HT1080 (cell line): ENCODE data around the gene SLIRP. TPM values are rescaled to one million over a fixed set of nuclear protein-coding genes. Genes with fewer than 3 reads are reported as not detected.
"Not testable (repeated sequence)": the region's sequence is repeated elsewhere in the genome, so short reads cannot be mapped to it uniquely, and the experiment has no call there.

Source experiments
- DNase-seq: peaks from one replicate; pipeline ENCODE4 v3.0.0-alpha.2; 2015; ENCODE audit warnings: low read depth
- polyA plus RNA-seq, 2 experiments: library from polyadenylated mRNA; depleted of rRNA; stranded (reverse); fragments of >200 nt; gene quantifications; 2 replicates each; pipeline ENCODE4 v1.2.3, GENCODE V29; 2015
- total RNA-seq: library from RNA; depleted of rRNA; stranded (reverse); fragments of >200 nt; shearing (Covaris generic); gene quantifications from 2 replicates; pipeline ENCODE4 v1.2.3, GENCODE V29; 2014; rRNA removed

SLIRP gene
- 403 and 593 TPM in 2 replicates for total RNA-seq
- polyA plus RNA-seq (2015; cell fraction: cytosol; rRNA removed): 762 and 818 TPM in 2 replicates
- polyA plus RNA-seq (2015; cell fraction: nucleus; rRNA removed): 233 and 309 TPM in 2 replicates

- peak; percentile 81 for DNase-seq
Measured at GRCh38 chr14:77707724-77708408, at the start of gene SLIRP, which contains the start of gene ALKBH1. SLIRP (plus strand) TSS chr14:77708103; CDS start chr14:77708112, 9 bp downstream. ALKBH1 (minus strand) TSS chr14:77708023; CDS start chr14:77708004, 19 bp downstream.

GRCh38 chr14:77659831-77660230, 48.1 kb upstream of the SLIRP start:
- DNase-seq: no peak

DNA sequence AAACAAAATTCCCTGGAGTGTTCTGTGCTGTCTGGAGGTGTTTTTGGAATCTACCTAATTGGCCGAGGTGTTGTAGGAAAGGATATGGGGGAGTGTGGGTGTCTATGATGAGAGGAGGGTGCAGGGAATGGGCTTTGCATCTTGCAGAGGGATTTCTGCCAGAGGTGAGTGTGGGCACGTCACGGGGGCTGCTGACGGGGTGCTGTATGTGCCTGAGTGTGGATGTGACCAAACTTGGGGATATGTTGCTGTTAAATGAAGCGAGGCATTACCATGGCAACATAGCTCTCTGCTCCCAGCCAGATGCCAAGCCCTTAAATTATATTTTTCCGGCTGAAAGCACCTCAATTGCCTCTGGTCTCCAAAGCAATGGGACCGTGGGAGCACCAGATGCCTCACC, 47.1 kb upstream of the SLIRP start:
- DNase-seq: no peak

GRCh38 chr14:77661562-77661961, 46.3 kb upstream of the SLIRP start:
- DNase-seq: not testable (repeated sequence)

- peak; percentile 17 for DNase-seq
Measured at GRCh38 chr14:77663293-77663692, 44.6 kb upstream of the SLIRP start.

DNA sequence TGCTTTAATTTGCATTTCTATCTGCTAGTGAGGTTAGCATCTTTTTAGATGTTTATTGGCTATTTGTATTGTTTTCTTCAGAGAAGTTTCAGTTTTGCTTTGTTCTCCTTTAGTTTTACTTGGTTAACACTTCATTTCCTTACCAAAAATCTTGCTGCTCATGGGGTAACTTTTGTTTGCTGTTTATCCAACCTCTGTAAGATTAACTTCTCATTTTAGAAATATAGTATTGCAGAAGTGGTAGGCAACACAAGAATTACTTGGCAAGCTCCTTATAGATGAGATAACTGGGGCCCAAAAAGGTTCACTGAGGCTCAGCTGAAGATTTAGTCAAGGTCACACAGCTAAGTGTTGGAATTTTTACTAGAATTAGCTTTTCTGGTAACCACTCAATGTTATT, 40.6 kb upstream of the SLIRP start:
- DNase-seq: no peak

DNA sequence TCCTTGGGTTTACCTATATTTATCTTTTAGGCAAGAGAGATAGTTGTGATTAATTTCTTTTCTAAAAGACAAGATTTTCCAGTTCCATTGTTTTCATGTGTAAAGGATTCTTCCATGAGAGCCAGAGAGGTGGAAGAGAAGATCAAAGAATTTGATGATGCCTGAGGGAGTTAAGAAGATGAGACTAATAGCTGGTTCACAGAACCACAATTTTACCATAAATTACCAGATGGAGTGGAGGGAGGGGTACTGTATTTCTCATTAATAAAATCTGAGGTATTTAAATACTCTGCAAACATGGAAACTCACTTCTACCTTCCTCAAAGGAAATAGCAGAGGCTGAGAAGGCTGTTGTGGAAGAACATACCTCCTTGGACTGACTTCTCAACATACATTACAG, 34.7 kb upstream of the SLIRP start:
- no peak for DNase-seq

DNA sequence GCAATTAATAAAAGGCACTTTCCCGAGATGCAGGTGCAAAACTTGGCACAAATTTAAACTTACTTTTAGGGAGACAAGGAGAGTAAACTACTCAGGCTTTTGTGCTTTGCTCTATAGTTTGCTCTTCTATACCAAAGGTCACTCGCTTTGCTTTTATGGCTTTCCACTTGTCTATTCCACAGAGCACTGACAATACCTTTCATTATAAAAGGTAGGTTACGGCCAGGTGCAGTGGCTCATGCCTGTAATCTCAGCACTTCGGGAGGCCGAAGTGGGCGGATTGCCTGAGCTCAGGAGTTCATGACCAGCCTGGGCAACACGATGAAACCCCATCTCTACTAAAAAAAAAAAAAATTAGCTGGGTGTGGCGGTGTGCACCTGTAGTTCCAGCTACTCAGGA, 33.0 kb upstream of the SLIRP start:
- DNase-seq: no peak

GRCh38 chr14:77681196-77682157, 26.4 kb upstream of the SLIRP start:
- peak; percentile 14 for DNase-seq

DNA sequence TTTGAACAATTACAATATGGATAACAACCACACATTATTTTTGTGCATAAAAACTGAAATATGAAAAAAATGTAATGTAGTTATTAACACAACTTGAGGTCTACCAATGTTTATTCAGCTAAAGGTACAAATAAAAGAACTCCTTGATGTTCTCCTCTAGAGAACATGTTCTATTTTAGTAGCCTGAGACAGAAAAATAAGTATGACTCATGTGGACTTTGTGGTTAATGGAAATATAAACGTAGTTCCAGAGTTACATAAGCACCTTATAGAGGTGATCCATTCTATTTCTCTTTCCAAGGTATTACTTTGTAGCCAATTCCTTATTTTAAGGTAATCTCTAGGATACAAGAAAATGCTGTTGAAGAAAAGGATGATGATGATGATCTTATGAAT, 25.7 kb upstream of the SLIRP start:
- DNase-seq: peak; percentile 47

DNA sequence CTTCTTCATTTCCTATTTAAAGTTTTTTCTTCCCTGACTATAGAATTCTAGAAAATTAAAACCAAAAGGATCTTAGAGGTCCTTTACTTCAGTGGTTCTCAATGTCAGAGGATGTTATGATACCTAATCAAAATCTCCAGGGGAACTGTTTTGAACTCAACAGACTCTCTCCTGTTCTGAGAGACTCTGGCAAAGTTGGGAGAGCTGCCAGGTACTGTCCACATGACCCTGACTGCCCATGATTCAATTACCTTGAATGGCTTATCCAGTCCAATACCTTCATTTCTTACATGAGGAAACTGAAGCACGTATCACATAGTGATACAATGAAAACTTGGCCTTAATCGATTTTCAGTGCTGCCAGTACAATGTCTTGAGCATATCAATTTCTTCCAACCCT, 16.6 kb upstream of the SLIRP start:
- DNase-seq: peak; percentile 9

DNA sequence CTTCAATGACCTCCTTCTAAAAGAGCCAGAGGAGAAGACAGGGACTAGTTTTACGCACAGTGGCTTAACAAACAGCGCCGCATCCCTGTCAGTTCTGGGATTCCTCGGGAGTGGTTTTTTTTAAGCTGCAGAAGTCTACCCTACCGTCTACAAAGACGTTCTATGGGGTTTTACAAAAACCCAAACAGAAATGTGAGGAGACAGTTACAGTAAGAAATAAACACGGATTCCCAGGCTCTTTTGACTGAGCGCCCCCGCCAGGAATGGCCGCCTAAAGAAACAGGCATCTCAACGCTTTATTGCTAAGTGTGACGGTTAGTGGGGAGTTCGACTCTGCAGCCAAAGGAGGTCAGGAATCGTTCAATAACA, 564 bp upstream of the SLIRP start:
- DNase-seq: peak; percentile 39

DNA sequence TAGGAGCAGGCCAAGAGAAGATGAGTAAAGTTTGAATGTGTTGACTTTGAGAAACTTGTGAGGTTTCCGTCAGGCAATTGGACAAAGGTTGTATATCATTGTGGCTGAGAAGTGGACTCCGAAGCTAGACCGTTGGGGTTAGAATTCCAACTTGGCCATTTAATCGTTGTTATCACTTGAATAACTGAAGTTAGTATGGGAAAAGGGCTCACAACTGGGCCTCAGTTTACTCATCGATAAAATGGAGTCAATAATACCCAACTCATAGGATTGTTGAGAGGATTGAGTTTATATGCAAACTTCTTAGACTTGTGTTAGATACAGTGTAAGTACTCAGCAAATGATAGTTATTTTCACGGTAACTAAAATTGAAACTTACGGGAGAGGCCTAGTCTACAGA, 846 bp downstream of the SLIRP start:
- no peak for DNase-seq

DNA sequence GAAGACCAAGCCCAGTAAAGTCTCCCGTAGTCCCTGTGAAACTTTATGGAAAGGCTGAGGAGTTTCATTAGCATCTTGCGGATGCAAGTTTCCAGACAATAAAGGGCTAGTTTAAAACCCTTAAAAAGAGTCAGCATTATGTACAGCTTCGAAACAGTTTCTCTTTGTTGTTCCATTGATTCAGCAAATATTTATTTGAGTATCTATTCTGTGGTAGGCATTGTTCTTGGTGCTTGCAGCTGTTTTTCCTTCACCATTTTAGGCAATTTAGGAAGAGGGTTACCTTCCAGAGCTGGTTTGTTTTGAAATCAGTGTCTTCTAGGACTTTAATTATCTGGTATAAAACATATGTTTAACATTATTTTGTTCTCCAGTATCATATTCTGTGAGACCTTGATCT, 1.5 kb downstream of the SLIRP start:
- DNase-seq: no peak

DNA sequence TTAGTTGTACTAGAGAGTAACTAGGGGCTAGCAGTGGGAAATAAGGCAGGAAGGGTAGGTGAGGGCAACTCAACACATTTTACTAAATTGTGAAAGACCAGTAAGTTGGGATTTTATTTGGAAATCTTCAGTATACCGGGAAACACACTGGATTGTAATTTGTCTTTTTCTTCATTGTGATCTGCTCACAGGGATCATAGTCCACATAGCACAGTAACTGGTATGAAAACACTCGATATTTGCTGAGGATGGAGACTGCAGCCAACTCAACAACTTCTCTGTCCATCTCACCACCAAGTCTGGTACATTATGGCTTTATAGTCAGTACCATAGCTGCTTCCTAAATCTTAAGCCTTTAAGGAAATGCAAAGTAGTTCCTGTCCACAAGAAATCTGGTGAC, 2.5 kb downstream of the SLIRP start:
- no peak for DNase-seq

DNA sequence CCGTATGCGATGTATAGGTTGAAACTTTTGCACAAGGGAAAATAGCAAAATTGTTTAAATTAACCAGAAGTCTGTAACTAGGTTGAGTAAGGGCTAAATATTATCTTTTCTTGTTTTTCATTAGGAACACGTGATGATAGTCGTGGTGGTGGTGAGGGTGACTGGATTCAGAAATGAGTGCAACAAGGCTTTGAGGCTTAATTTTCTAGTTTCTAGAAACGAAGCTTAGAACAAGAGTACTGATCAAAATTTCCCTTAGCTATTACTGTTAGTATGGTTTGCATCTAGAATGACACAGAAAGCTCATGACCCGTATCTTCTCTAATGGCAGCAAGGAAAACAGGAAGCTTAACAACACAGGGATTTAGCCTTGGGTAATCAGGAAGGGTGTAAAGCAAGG, 7.0 kb downstream of the SLIRP start:
- DNase-seq: no peak

- DNase-seq: no peak
Measured at GRCh38 chr14:77717608-77718305, 9.9 kb downstream of the SLIRP start.

DNA sequence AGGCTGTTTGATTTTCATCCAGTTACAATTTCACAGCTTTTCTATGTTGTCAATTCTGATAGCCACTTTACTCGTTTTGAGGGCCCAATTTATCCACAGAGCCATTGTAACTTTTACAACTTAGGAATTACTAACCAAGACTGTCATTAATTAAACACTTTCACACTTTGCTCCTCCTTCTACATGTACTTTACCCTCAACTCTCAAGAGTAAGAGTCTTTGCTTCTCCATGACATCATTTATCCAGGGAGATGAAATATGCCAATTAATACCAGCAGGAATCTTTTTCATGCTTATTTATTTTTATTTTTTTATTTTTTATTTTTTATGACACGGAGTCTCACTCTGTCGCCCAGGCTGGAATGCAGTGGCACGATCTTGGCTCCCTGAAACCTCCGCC, 13.5 kb downstream of the SLIRP start:
- no peak for DNase-seq

DNA sequence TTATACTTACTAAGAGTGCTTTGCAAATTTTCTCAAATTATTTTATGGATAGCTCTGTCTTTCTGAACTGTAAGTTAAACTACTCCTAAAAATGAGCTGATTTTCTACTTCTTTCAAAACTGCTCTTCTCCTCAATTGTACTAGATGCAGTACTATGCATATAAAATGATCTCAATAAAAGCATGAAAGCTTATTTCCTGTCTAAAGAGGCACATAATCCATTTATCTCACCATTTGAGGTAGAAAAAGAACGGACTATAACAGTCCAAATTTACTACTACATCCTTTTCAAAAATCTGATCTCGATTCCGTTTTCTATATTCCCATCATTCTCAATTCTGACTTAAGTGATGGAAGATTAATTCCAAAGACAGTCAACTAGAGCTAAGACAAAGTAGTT, 14.4 kb downstream of the SLIRP start:
- DNase-seq: no peak

GRCh38 chr14:77730976-77731497, 23.1 kb downstream of the SLIRP start:
- DNase-seq: no peak

DNA sequence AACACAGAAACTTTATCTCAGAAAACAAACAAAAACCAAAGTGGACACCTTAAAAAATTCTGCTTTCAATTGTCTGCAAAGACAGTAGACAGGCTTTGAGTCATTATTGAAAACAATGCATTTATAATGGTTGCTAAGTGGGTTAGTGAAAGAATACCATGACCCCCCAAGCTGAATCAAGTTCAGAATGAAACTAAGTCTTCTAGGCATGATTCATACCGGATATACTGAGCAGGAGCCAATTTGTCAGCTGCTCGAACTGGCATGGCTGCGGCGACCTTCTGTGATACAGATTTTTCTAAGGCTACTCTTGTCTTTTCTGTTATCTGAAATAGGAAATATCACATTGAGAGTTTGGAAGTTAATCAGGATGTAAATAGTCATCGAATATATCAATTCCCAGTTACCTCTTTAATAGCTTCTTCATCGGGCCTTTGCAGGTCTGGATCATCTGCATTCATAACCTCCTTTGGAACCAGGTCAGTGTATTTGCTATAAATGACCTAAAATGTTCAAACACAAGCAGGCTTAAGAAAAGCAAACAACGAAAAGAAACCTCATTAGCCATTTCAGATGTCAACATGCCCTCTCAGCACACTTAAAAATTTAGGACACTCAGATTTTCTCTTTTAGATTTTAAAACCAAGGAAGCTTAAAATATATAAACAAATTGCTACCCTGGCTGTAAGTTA, 30.8 kb downstream of the SLIRP start:
- DNase-seq: peak; percentile 77
